OCI-LY3 (cell line): ENCODE measurements around the gene RPL23.

Source experiments
- CTCF ChIP-seq: fragments of 200-600, 300-600 bp; sonication (generic); IDR thresholded peaks from 2 replicates; pipeline ENCODE4 v1.5.1; 2014; ENCODE audit warnings: antibody characterized with exemption, low read length, low read depth
- EZH2phosphoT487 ChIP-seq: fragments of 200-600 bp; shearing (Covaris generic); IDR thresholded peaks from 2 replicates; pipeline ENCODE4 v1.6.1; 2018; ENCODE audit warnings: antibody characterized with exemption, mixed run types, low read depth

GRCh38 chr17:38869526-38870258 is 16.2 kb upstream of the RPL23 start, which contains the start of gene LASP1:
- TF ChIP-seq CTCF (no peak), EZH2phosphoT487 (no peak)
